CD4-positive, alpha-beta T cell treated with Interleukin-15 for 1 hour (primary cell): ENCODE results near the gene ZNF76.

ENCODE experiments used
- DNase-seq: peaks from one replicate; pipeline ENCODE4 v3.0.0-alpha.2; 2020

Gene ZNF76

DNA sequence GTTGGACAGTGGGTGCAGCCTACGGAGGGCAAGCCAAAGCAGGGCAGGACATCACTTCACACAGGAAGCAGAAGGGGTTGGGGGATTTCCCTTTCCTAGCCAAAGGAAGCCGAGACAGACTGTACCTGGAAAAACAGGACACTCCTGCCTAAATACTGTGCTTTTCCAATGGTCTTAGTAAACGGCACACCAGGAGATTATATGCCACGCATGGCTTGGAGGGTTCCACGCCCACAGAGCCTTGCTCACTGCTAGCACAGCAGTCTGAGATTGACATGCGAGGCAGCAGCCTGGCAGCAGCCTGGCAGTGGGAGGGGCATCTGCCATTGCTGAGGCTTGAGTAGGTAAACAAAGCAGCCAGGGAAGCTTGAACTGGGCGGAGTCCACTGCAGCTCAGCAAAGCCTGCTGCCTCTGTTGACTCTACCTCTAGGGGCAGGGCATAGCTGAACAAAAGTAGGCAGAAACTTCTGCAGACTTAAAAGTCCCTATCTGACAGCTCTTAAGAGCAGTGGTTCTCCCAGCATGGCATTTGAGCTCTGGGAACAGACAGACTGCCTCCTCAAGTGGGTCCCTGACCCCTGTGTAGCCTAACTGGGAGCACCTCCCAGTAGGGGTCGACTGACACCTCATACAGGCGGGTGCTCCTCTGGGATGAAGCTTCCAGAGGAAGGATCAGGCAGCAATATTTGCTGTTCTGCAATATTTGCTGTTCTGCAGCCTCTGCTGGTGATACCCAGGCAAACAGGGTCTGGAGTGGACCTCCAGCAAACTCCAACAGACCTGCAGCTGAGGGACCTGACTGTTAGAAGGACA, 72.7 kb downstream of the ZNF76 start:
- peak; percentile 76 for DNase-seq

DNA sequence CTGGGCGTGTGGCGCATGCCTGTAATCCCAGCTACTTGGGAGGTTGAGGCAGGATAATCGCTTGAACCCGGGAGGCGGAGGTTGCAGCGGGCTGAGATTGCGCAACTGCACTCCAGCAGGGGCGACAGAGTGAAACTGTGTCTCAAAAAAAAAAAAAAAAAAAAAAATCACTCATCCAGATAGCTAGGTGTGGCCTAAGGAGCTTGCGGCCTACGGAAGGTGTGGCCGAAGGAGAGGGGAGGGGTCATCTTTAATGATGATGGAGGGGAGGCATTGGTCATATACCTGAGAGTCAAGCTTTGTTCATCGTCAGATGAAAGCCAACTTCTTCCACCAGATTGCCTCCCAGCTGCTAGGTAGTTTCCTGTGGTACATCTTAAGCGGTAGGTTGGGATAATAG, 82.0 kb downstream of the ZNF76 start:
- no peak for DNase-seq

DNA sequence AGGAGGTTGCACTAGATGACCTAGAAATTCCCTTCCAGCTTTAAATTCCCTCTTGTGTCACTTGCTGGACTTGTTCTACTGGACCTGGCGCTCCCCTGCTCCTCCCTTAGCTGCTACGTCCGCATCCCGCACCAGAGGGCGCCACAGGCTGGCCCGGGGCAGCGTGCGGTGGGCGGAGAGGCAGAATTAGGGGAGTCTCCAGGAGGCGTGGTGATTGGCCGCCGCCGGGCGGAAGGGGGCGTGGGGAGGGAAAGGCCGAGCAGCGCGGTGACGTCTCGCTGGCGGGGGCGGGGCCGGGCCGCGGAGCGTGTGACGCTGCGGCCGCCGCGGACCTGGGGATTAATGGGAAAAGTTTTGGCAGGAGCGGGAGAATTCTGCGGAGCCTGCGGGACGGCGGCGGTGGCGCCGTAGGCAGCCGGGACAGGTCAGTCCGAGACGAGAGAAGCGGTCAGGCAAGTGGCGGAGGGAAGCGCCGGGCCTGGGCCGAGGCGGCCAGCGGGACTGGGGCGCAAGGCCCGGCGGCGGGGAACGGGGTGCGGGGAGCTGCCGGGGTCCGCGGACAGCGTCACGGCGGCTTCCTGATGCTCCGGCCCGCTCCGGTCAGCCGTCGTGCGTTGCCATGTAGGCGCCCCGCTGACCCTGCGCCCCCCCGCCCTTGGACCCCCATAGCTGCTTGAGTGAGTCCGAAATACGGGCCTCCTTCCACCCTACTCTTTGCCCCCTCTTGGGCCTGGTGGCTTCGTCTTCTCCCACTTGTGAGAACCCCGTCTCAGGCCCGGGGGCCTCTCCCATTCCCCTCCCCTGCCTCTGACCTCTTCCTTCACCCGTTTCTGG, 82.9 kb downstream of the ZNF76 start, which contains the start of gene PPARD:
PPARD (plus strand) TSS at position 301 of the 834 bp plus-strand sequence. CDS start 68,530 bp downstream, outside the sequence.
- DNase-seq = peak; percentile 95

DNA sequence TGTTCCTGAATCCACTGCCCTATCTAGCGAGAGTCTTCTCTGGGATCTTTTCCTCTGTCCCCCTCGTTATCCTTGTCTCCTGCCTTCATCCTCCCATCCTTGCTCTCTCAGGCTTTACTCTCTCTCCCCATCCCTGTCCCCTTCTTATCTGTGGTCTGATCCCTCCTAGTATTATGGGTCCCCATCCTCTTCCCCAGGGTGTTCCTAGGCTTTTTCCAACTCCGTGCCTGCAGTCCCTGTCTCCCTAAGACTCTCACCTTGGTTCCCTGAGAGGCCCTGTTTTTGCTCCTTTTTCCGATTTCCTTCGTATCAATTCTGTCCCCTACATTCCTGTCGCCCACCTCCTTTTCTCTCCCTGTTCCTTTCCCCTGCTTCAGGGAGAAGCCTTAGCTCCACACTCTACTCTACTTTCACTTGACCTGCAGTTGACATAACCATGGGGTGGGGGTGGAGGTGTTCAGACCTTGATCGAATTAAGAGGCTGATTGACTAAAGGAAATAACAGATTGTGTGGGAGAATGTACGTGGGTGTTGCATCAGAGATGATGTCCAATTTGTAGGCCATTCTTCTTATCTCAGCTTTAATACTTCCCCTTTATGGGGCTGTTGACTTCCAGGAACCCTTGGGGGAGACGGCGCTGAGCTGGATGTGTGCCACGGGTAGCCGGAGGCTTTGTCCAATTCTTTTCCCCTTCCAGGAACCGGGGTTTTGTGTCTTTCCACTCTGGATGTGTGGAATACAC, 83.7 kb downstream of the ZNF76 start:
- DNase-seq = peak; percentile 39

DNA sequence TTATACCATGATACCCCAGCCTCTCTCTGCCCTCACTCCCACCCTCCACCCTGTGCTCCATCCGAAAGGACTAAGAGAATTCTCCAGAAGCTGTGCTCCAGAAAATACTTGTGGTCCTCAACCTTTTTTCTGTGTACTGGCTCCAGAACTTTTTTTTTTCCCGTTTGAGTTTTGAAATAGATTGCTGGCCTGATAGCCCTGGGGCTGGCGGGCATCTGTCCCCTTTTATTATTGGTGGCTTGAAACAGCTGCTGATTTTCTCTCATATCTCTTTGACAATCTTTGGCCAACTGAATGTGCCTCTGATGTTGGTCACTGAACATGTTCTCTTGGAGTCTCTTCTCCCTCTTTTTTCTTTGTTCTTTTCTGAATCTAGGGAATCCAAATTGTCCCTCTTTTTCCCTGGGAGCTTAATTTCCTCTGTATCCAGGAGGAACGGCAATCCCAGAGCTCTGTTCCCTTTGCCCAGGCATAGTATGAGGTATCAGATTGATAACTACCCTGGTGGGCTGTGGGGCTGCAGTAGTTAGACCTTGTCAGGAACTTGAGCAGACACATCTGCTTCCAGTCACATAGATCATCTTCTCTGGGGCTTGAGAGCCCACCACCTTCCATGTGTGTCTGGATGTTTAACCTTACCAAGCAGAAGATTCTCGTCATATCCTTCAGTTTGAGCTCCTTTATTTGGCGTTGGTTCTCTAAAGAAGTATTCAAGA, 84.5 kb downstream of the ZNF76 start:
- DNase-seq = no peak
